ENCODE measurements around the gene DGKK.

Gene DGKK, protein sequence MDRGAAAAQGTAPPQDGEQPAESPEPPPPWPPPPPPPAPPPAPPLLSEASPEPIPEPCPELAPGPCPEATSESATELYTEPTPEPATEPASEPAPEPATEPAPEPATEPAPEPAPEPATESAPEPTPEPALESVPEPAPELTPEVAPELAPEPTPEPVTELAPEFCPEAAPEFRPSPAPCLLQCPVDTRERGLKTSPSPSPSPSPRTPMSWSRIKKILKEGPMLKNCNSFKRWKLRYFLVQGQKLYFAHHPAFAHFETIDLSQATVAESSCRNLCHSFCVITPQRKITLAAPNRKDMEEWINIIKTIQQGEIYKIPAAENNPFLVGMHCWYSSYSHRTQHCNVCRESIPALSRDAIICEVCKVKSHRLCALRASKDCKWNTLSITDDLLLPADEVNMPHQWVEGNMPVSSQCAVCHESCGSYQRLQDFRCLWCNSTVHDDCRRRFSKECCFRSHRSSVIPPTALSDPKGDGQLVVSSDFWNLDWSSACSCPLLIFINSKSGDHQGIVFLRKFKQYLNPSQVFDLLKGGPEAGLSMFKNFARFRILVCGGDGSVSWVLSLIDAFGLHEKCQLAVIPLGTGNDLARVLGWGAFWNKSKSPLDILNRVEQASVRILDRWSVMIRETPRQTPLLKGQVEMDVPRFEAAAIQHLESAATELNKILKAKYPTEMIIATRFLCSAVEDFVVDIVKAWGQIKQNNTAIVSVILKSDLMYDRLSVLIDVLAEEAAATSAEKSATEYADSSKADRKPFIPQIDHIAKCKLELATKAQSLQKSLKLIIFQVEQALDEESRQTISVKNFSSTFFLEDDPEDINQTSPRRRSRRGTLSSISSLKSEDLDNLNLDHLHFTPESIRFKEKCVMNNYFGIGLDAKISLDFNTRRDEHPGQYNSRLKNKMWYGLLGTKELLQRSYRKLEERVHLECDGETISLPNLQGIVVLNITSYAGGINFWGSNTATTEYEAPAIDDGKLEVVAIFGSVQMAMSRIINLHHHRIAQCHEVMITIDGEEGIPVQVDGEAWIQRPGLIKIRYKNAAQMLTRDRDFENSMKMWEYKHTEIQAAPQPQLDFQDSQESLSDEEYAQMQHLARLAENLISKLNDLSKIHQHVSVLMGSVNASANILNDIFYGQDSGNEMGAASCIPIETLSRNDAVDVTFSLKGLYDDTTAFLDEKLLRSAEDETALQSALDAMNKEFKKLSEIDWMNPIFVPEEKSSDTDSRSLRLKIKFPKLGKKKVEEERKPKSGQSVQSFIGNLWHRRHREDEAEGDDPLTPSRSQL

DNA sequence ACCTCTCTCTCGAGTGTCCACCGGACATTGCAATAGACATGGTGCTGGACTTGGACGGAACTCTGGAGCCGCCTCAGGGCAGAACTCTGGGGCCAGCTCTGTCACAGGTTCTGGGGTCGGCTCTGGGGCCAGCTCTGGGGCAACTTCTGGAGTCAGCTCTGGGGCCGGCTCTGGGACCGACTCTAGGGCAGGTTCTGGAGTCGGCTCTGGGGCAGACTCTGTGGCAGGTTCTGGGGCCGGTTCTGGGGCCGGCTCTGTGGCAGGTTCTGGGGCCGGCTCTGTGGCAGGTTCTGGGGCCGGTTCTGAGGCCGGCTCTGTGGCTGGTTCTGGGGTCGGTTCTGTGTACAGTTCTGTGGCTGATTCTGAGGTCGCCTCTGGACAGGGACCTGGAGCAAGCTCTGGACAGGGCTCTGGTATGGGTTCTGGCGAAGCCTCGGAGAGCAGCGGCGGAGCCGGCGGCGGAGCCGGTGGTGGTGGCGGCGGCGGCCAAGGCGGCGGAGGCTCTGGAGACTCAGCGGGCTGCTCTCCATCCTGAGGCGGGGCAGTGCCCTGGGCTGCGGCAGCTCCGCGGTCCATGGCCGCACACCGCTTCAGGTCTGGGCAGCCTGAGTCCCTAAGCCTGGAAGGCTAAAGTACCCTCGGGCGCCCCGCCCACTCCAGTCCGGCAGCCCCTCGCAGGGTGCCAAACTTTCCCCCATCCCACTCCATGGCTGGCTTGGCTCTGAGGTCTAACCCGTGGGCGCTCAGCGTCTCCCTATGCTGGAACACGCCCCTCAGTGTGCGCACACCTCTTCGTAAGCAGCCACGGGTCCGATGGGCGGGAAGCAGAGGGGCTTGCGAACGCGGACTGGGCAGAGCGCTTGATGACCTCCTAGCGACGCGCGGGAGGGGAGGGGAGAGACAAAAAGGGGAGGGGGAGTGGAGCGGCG is at the start of gene DGKK:
Gene DGKK (minus strand): TSS at position 723 of the 929 bp plus-strand sequence. CDS start 147 bp downstream, at position 576.
- no peak for DNase-seq

DNA sequence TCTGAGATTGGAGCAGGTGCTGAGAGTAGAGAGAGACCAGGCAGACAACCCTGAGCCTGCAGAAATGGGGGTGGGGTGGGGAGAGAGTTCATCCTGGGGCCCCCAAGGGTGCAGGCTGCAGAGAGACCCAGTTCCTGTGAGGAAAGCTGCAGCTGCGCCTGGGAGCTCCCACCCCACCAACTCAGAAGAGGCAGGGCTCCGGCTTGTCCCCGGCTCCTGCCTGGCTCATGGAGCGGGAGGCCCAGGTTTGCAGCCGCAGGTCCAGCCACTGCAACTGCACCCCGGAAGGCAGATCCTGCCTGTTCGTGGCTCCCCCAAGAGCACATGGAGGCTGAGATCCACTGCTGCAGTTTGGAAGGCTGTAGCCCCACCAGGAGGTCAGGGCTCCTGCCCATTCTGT is 44.2 kb upstream of the DGKK start:
- no peak for DNase-seq

DNA sequence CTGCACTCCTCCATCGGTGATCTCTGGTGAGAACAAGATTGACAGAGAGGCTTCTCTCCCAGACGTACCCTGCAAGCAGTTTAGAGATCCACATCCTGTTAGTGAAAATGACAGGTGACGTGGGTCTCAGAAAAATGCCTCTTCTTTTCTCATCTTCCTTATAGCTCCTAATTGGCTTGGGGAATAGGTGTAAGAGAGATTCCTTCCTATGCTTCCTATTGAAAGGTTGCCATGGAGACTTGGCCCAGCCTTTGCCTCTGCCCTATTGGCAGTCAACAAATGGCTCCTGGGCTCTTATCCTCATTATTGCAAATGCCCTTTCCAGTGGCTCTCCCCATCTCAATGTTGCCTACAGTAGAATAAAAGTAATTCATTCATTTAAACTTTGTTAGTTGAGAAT is 26.5 kb upstream of the DGKK start:
- DNase-seq, result no peak

DNA sequence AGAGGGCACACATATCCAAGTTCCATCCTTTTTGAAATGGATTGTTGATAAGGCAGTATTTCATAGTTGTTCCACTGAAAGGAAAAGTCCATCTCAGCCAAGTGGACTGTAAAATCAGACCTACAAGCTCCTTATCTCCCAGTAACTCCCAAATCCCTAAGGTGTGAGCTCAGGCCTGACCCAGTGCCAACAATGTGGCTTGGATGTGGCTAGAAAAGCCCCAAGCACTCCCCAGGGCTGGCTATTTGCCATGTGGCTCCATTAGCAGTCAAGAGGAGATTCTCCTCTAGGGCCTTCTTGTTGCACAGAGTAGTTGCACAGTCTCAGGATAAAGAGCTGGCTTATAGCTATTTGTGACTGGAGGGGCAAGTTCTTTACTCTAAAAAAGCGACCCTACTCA is 25.0 kb upstream of the DGKK start:
- no peak for DNase-seq

DNA sequence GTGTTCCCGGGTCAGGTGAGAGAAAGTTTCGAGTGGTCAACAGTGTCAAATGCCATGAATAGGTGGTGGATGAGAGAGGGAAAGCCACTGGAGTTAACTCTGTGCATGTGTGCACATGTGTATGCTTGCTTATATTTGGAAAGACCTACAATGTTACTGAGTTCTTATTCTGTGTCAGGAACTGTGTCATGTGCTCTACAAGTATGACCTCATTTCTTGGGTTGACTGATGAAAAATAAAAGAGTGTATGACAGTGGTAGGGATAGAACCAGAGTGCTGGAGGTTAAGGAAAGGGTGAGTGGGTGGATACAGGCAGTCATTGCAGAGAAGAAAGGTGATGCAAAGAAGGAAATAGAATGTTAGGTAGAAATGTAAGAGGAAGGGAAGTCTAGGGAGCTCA is 22.1 kb upstream of the DGKK start:
- no peak for DNase-seq

DNA sequence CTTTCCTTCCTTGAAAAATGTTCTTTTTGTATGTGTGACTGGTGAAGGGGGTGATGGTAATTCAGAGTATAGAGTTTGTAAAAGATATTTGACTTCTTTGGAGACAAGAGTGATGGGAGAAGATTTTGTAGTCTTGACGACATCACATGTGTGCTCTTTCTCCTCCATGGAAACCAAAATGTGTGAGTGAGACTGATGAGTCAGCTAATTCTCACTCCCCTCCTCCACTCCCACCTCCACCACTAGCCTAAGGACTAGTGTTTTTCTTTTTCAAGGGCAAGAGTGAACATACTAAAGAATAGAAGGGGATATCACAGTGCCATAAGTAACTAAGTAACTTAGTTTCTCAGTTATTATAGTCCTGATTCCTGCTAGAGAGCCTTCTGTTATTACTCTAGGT is 14.0 kb upstream of the DGKK start:
- no peak for DNase-seq

DNA sequence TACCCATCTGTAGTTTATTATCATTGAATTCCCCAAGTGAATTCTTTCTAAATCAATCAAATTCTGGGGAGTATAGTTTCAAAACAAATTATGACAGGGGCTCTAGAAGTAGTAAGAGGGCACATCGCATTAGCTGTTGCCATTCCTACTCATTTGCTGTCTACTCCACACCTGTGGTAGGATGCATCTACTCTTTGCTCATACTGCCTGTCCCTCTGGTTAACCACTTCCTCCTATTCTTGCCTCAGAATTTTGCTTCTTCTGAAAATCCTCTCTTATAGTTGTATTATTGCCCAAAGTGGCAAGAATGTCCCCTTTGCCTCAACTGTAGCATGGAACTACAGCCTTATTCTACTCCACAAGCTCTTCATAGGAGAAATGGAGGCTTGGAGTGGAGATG is 12.7 kb upstream of the DGKK start:
- DNase-seq, result no peak

DNA sequence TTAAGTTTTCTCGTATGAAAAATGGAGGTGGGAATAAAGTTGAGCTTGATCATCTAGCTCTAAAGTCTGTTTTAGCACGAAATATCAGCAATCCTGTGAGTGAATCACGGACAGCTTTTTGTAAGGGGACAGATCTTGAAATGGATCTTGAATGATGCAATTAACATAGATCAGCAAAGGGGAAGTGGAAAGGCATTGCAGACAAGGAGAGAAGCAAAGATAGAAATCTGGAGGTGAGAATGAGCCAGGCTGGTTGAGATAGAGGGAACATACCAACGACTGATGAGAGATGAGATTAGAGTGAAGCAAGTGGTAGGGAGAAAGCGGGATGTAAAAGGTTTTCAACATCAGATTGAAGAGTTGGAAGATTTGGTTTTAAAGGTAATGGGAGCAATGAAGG is 4.6 kb upstream of the DGKK start:
- DNase-seq, result no peak

DNA sequence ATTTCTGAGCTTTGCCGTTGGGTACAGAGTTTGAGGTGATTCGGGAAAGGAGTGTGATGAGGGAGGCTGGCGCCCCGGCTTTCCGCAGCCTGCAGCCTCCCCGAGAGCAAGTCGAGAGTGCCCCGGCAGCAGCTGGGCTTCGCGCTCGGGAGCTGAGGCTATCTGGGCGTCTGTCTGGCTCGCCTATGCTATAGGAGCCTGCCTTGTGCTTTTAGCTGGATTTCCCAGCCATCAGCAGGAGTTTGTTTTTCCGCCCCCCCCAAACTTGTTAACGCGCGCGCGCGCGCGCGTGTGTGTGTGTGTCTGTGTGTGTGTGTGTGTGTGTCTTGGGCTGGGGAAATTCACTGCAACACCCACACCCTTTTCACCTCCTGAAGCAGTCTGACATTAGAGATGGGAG is 765 bp upstream of the DGKK start:
- no peak for DNase-seq

DNA sequence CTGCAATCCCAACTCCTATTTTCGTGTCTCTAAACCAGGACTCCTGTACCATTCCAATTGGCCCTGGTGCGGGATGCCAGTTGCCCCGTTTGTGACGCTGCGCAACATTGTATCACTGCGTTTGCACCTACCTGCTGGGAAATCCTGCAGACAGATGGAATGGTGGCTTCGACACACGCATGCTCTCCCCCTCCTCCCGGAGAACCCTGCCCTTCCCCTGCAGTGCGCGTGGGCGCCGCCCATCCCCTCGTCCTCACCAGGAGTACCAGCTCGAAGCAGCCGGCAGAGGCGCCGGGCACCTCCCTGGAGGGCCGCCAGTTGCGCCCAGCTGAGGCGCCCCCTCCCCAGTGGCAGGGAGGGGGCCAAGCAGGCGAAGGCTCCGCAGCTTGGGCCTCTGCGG is 1.4 kb downstream of the DGKK start:
- no peak for DNase-seq

DNA sequence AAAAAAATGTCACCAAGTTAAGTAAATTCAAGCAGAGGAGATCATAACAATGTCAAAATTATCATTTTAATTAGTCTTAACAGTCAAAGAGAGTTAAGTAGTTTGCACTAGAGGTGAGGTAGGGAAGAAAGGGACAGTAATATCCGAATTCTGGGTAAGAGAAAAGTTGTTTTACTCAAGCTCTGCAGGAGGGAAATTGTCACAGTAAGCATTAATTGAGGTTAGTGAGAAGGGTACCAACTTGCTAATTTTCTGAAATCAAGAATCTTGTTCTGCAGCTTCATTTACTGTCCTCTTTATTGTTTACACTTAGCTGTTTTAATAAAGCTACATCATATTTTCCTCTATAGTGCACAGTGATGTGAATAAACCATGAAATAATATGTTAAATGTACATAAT is 11.0 kb downstream of the DGKK start:
- DNase-seq, result no peak

DNA sequence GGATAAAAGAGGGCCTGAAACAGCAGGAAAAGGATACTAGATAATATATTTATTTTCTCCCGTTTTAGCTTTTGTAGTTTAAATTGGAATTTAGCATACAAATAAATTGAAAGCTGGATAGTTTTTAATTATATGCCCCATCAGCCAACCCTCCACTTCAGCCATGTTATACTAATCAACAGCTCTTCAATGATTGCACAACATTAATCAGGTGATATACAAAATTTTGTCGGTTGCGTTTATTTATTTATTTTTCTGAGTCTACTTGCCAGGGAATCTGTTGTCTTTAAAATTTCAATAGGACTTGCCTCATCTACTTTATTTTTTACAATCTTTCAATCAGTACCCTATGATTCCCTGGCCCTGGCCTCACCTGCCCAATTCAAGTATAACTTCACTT is 12.1 kb downstream of the DGKK start:
- DNase-seq, result no peak

DNA sequence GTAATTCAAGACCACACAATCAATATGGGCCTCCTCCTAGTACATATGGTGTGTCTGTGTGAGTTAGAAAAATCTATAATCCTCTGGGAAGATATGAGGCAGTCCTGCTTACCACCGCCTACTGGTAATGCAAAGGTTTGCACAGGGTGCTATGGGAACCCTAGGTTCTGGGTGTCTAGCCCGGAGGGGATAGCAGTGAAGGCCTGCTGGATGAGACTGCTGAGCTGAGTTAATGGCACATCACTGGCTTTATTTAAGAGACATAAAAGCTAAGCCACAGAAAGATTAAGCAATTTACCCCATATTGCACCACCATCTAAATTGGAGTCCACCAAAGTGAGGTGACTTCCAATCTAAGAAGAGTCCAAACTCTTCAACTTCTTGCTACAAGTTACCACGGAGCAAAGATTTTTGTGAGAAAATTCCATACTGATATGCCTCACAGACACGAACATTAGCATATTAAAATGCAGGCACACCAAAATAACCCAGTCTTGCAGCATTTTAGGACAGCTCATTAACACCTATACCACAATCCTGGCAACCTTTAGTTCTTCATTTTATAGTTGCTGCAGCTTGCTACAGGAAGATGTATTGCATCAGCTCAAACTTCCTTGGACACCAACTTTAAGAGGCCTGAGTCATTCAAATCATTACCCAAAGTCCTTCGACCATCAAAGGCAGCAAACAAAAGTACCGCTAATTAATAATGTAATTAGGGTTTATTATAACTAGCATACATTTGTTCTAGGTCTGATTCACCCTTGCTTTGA is 13.7 kb downstream of the DGKK start:
- DNase-seq, result no peak

DNA sequence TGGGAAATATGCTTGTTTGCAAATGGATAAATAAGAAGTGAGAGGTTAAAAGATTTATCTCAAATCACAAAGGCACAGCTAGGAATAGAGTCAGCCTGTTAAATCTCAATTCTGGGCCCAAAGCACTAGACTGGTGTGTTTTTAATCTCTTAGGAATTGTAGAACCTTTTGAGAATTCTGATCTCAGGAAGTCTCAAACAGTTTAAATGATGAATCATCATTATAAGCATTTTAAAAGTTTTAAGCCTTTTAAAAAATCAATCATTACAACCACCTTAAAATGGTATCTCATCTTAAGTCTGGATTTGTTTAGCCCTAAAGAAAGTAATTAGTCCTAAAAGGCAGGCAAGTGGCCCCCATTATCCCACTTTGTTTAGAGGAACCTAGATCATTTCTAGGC is 17.8 kb downstream of the DGKK start:
- DNase-seq, result no peak

DNA sequence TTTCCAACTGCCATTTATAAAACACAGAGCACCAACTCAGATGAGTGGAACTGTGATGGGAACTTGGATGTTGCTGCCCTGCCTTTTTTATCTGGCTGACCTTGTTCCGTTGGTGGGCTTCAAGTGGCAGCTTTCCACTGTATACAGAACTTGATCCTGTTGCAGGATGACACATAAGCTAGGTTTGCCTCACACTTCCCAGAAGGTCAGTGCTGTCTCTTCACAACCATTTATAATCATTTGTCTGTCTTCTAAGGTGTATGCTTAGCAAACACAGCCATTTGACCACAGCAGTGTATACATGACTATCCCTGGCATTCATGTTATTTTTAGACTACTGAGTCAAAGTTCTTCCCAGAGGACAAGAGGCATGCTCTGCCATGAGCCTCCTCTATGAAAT is 20.3 kb downstream of the DGKK start:
- no peak for DNase-seq

DNA sequence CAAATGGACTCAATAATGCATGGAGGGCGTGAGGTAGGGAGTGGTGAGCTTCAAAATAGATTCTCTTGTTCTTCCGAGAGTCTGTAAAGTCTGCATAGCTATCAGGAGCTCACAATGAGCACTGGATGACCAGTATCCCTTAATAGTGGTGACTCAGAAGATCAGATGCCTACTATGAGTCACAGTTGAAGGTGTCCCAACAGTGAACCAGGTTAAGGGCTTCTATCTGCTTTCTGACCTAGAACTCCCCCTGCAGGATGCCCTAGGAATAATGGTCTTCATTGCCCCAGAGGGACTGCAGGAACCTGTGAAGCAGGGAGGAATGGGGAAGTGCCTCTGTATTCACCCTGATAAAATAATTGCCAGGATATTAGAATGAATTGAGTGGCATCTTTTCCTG is 22.1 kb downstream of the DGKK start:
- DNase-seq, result no peak

DNA sequence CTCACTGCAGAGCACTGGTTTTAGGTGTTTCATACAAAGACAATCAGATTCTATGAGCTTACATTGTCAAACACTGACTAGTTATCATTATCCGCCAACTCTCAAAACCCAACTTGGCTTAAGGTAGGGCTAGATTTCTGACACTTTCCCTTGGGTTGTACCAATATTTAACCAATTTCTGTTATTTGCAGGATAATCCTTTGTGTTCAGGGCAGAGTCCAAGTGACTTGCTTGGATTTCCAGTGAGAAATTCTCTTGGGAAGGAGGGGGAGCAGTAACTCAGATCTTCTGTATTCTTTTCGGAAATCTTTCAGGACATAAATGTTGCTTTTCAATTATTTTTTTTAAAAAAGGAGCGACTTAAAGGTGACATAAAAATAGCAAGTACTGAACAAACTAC is 23.1 kb downstream of the DGKK start:
- DNase-seq, result no peak

DNA sequence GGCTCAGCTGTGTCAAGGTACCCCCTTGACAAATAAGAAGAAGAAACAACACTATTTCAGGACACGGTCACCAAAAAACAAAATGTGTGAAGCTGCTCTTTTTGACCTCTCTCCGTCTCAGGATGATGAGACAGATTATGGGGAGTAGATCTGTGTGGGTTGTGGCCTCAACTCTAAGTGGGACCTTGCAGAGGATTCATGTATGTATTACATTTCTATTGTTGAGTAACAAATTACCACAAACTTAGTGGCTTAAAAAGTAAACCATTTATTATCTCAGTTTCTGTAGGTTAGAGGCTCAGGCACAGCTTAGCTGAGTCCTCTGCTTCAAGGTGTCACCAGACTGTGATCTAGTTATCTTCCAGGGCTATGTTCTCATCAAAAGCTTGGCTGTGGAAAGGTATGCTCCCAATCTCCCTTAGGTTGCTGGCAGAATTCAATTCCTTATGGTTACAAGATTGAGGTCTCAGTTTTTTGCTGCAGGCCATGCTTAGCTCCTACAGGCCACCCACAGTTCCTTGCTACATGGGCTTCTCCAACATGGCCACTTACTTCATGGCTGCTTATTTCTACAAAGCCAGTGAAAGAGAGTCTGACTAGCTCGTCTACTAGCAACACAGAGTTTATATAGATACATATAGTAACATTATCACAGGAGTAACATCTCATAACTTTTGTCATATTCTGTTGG is 28.1 kb downstream of the DGKK start:
- no peak for DNase-seq

DNA sequence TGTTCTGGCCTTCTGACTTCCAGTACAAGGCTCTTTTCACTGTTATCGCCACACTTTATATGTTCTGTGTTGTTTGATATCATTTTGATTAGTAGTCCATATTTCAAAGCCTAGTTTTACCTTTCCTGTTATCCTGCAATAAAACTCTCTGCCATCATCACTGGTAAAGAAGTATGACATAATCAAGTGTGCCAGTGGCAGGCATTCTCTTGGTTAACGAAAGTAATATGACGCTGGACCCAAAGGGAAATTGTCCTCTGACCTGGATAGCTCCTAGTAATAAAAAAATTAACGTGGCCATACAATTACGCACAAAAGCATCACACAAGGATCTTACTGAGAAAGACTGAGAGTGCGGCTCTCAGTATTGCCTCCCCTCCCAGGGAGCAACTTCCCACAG is 33.8 kb downstream of the DGKK start:
- no peak for DNase-seq

DNA sequence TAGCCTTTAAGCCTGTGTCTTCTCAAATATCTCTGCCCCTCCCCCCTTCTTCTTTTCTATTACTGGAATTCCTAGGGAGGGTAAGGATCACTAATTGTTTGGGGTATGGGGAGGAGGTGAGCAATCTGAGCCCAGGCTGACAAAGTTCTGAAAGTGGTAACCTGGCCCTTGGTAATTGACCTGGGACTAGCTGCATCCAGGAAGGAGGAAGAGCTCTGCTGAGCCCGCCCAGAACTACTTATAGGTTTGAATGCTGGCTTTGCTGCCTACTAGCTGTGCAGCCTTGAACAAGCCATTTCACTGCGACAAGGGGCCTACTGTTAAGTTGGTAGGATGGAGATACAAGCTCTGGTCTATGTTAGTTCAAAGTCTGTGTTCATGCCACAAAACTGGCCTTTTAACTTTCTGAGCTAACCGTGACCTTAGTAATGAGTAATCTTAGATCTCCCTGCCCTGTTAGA is 37.8 kb downstream of the DGKK start:
- DNase-seq, result no peak

DNA sequence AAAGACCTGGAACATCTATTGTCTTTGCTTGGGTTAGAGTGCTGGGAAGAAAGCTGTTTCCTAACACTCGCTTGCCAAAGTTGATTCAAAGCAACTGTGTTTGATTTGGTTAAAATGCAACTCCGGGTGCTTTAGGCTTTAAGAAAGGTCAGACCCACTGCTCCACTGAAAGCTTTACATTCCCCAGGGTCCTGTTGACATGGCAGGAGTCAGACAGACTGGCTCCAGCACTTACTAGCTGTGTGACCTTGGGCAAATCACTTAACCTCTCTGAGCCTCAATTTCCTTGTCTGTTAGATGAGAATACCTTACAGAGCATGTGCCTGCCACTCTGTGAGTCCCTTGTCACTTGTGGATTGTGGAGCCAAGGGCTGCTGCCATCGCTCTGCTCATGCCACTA is 39.0 kb downstream of the DGKK start:
- no peak for DNase-seq
